Adrenal gland (tissue), 12 donors: ENCODE measurements around the gene CADM1. TPM values are rescaled to one million over a fixed set of nuclear protein-coding genes. Genes with fewer than 3 reads are reported as not detected.

ENCODE experiments used
- DNase-seq, 7 donors: peaks; one replicate each; pipeline ENCODE4 v3.0.0-alpha.2; 2019 to 2020
- H3K27ac ChIP-seq, 5 donors: fragments of 200-600 bp; sonication (generic) in 4 of 5; 1 replicate in 3 of 5; 2 replicates in 2 of 5; pipeline versions ENCODE4 v1.5.1 to v1.8.0; 2016 to 2020; ENCODE audit warnings: mild to moderate bottlenecking in 1 of 5
- H3K27me3 ChIP-seq: fragments of 200-600 bp; 2 replicates; pipeline ENCODE4 v1.8.0; 2021
- H3K36me3 ChIP-seq, 2 donors: fragments of 200-600 bp; replicated peaks in 1 of 2; 1 replicate in 1 of 2; 2 replicates in 1 of 2; pipeline versions ENCODE4 v1.5.1 to v1.8.0; 2018 to 2022
- H3K4me1 ChIP-seq, 2 donors: fragments of 200-600 bp; replicated peaks in 1 of 2; 1 replicate in 1 of 2; 2 replicates in 1 of 2; pipeline versions ENCODE4 v1.5.1 to v1.8.0; 2018 to 2021
- H3K4me3 ChIP-seq, 4 donors: fragments of 200-600 bp; sonication (generic) in 3 of 4; one replicate each; pipeline ENCODE4 v1.5.1; 2016 to 2018
- H3K9me3 ChIP-seq, 3 donors: fragments of 200-600 bp; sonication (generic) in 1 of 3; replicated peaks in 1 of 3; 1 replicate in 2 of 3; 2 replicates in 1 of 3; pipeline versions ENCODE4 v1.5.1 to v1.8.0; 2016 to 2021
- POLR2A ChIP-seq, 2 donors: fragments of 450-650 bp; IDR thresholded peaks; one replicate each; pipeline ENCODE4 v1.6.1; 2017; ENCODE audit warnings: antibody characterized with exemption in 2 of 2, mild to moderate bottlenecking in 2 of 2, moderate library complexity in 1 of 2
- WGBS, 4 donors: extraction: QIAGEN DNeasy Blood & Tissue Kit in 2 of 4; methylation state at CpG; one replicate each; pipeline versions ENCODE4 v1.1.5 to v1.1.7; 2013 to 2017; 5-methylcytosine and 5-hydroxymethylcytosine counted together
- intact Hi-C, 2 donors: fragments of 100-400 bp; cut with DNase I; formaldehyde crosslinking; loops; one replicate each; pipeline versions ENCODE4 v1.14.1 to v1.15.0; 2022 to 2023
- polyA plus RNA-seq, 3 donors: library from polyadenylated mRNA; stranded (reverse); fragments of 200-250 nt in 2 of 3; fragments of 350-450 nt in 1 of 3; fragmentation: Illumina TruSeq in 1 of 3; extraction: RNeasy Lipid Tissue Mini Kit (QIAGEN cat#74804) in 1 of 3; gene quantifications; one replicate each; pipeline ENCODE4 v1.2.3, GENCODE V29; 2013 to 2014
- total RNA-seq, 9 donors: library from RNA; depleted of rRNA in 4 of 9; stranded (reverse); fragments of >200 nt in 4 of 9; fragments of 120-200 nt in 1 of 9; fragmentation: NEBNext Ultra II Directional in 1 of 9; extraction: Animal tissue kit (Norgen Biotek cat#: 25700) in 1 of 9; gene quantifications; one replicate each; pipeline versions ENCODE4 v1.1.0 to v1.2.4, GENCODE V29; 2013 to 2023
- TF ChIP-seq, protein P1 (sequence below), 6 experiments: fragments of 450-650 bp in 4 of 6; fragments of 200-600 bp in 2 of 6; sonication (generic) in 1 of 6; IDR thresholded peaks; 1 replicate in 5 of 6; 2 replicates in 1 of 6; pipeline versions ENCODE4 v1.5.1 to v1.8.0; 2016 to 2021; ENCODE audit warnings: antibody characterized with exemption in 6 of 6, mild to moderate bottlenecking in 2 of 6, moderate library complexity in 1 of 6
- donor health status: healthy with polysubstance abuse.
- donor health status: Bipolar disorder and iron deficiency.
- donor health status: DM: yes; HTN: yes; CAD: no.
- donor health status: DM: no; HTN: no; CAD: no.
- donor health status: DM: no; HTN: no; CAD: no.
- donor health status: DM: yes; HTN: yes; CAD: no.

Gene CADM1
- total and polyA plus RNA-seq, 12 donors = 21.6 to 256 (median 39.8) TPM

DNA sequence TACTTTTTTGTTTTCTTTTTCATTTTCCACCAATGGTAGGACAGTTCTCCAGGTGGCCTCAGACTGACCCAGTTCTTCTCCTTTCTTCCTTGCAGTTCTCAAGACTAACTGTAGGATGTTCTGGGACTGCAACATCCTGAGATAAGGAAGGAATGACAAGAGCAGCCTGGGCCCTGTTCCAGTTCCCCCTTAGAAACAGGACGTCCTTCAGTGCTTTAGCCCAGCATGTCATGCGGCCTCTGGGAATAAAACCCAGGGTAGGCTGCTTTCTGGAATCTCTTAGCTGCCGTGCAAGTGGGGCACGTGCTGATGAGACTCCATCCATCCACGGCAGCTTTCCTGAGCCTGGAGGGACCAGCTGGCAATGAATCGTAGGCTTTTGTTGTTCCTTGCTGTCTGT is 24.0 kb upstream of the CADM1 start:
- Histone ChIP-seq H3K27ac (no peak overlapping the region), H3K36me3 (no peaks in the 10 kb centered on the region), H3K4me1 (no peaks in the 10 kb centered on the region), H3K9me3 (no peaks in the 10 kb centered on the region), H3K27me3 (no peaks in the 10 kb centered on the region), H3K4me3 (no peak overlapping the region)
- TF ChIP-seq POLR2A (IDR thresholded peaks at IDR 0.05) = no peak
- TF ChIP-seq, protein P1, sequence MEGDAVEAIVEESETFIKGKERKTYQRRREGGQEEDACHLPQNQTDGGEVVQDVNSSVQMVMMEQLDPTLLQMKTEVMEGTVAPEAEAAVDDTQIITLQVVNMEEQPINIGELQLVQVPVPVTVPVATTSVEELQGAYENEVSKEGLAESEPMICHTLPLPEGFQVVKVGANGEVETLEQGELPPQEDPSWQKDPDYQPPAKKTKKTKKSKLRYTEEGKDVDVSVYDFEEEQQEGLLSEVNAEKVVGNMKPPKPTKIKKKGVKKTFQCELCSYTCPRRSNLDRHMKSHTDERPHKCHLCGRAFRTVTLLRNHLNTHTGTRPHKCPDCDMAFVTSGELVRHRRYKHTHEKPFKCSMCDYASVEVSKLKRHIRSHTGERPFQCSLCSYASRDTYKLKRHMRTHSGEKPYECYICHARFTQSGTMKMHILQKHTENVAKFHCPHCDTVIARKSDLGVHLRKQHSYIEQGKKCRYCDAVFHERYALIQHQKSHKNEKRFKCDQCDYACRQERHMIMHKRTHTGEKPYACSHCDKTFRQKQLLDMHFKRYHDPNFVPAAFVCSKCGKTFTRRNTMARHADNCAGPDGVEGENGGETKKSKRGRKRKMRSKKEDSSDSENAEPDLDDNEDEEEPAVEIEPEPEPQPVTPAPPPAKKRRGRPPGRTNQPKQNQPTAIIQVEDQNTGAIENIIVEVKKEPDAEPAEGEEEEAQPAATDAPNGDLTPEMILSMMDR (IDR thresholded peaks at IDR 0.05) = no peak
- intact Hi-C loops = no loop called here
- 56 to 70% (median 62%) methylated on average over 3 to 6 of the region's 6 CpGs for WGBS, 4 donors
- no peak for DNase-seq

- WGBS, 4 donors = 95 to 99% (median 96%) methylated on average over 2 of the region's 2 CpGs
- Histone ChIP-seq H3K9me3 (no peaks in the 10 kb centered on the region), H3K36me3 (no peaks in the 10 kb centered on the region), H3K27ac (no peak overlapping the region), H3K27me3 (no peaks in the 10 kb centered on the region), H3K4me3 (no peak overlapping the region), H3K4me1 (no peaks in the 10 kb centered on the region)
- no peak for TF ChIP-seq POLR2A (IDR thresholded peaks at IDR 0.05)
- TF ChIP-seq, protein P1 (IDR thresholded peaks at IDR 0.05) = no peak
- intact Hi-C loops = no loop called here
- DNase-seq = no peak
Measured at GRCh38 chr11:115527534-115528125, 23.4 kb upstream of the CADM1 start.

DNA sequence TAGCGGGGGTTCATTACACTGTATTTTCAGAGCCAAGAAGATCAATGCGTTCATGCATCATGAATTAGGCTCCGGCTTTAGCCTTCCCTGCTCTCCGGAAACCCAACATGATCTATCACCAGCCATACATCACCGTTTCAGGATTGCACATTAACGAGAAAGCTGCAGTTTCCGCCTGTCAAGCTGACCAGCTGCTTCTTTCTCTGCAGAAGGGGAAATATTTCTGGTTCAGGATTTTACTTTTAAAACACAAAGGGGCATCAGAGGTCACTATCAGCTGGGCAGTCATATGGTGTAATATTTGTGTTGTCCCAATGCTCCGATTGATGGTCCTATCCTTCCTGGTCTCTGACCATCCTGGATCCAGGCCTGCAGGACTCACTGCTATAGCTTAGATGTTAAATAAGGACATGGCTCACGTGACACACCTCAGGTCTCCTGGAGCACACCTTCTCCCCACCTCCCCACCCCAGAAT is 21.4 kb upstream of the CADM1 start:
- Histone ChIP-seq H3K4me3 (no peak overlapping the region), H3K4me1 (no peaks in the 10 kb centered on the region), H3K36me3 (no peaks in the 10 kb centered on the region), H3K27me3 (peaks cover 7% of the 10 kb centered on the region), H3K27ac (no peak overlapping the region), H3K9me3 (no peaks in the 10 kb centered on the region)
- TF ChIP-seq, protein P1 (IDR thresholded peaks at IDR 0.05) = no peak
- TF ChIP-seq POLR2A (IDR thresholded peaks at IDR 0.05) = no peak
- no peak for DNase-seq
- WGBS, 4 donors = 80 to 84% (median 82%) methylated on average over 9 of the region's 9 CpGs
- intact Hi-C loops = no loop called here

DNA sequence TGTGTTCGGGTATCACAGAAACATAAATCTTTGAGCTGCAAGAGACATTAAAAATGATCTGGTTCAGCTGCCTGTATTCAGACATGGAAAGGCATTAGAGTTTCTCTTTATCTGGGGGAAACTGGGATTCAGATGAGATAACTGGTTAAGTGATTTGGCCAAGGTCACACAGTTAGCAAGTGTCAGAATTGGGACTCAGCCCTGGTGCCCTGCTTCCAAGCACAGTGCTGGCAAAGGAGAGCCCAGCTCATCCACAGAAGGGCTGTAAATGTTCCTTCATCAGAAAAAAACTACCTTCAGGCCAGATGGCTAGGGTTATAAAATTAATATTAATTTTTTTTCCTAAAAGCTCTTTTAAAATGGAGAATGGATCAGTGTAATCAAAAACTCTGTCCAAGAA is 20.4 kb upstream of the CADM1 start:
- intact Hi-C loops = no loop called here
- TF ChIP-seq, protein P1 (IDR thresholded peaks at IDR 0.05) = no peak
- TF ChIP-seq POLR2A (IDR thresholded peaks at IDR 0.05) = no peak
- no peak for DNase-seq
- no peaks in the 10 kb centered on the region for H3K9me3 ChIP-seq
- H3K4me1 ChIP-seq = no peaks in the 10 kb centered on the region
- H3K36me3 ChIP-seq = no peaks in the 10 kb centered on the region
- peaks cover 7% of the 10 kb centered on the region for H3K27me3 ChIP-seq
- H3K4me3 ChIP-seq = no peak overlapping the region
- 27 to 81% (median 56%) methylated on average over 1 of the region's 1 CpG for WGBS, 4 donors
- H3K27ac ChIP-seq = no peak overlapping the region
